Neural cell (in vitro differentiated cells): ENCODE data around the gene NFIA. TPM values are rescaled to one million over a fixed set of nuclear protein-coding genes. Genes with fewer than 3 reads are reported as not detected.

Experiments
- H2AFZ ChIP-seq: fragments of 200-600, 300-800 bp; sonication (generic), shearing (Covaris generic); 2 replicates; pipeline ENCODE4 v1.6.0; 2014; ENCODE audit warnings: low read depth, mild to moderate bottlenecking, antibody characterized with exemption, low read length, moderate library complexity
- H3F3A ChIP-seq: fragments of 200-600 bp; shearing (Covaris generic); 2 replicates; pipeline ENCODE4 v1.6.1; 2016; ENCODE audit warnings: mild to moderate bottlenecking, moderate library complexity, mixed read lengths, antibody characterized with exemption, low read length; ENCODE audit not compliant: insufficient read depth, poor library complexity, severe bottlenecking
- H3K27ac ChIP-seq: fragments of 200-600, 300-800 bp; sonication (generic), shearing (Covaris generic); 2 replicates; pipeline ENCODE4 v1.5.1; 2014; ENCODE audit warnings: mild to moderate bottlenecking, low read length, moderate library complexity
- H3K27me3 ChIP-seq: fragments of 300-800, 200-600 bp; sonication (generic), shearing (Covaris generic); 2 replicates; pipeline ENCODE4 v1.6.0; 2014; ENCODE audit warnings: mild to moderate bottlenecking, low read depth, low read length, moderate library complexity; ENCODE audit not compliant: insufficient read depth
- H3K36me3 ChIP-seq: fragments of 300-800, 200-600 bp; sonication (generic), shearing (Covaris generic); 2 replicates; pipeline ENCODE4 v1.5.1; 2014; ENCODE audit warnings: mild to moderate bottlenecking, antibody characterized with exemption, low read length, moderate library complexity; ENCODE audit not compliant: insufficient read depth
- H3K4me2 ChIP-seq: fragments of 300-800, 200-600 bp; sonication (generic), shearing (Covaris generic); 2 replicates; pipeline ENCODE4 v1.6.0; 2014; ENCODE audit warnings: mild to moderate bottlenecking, low read length
- H3K4me3 ChIP-seq: fragments of 300-800, 200-600 bp; sonication (generic), shearing (Covaris generic); 2 replicates; pipeline ENCODE4 v1.5.1; 2014; ENCODE audit warnings: mild to moderate bottlenecking, low read length, moderate library complexity
- H3K79me2 ChIP-seq: fragments of 200-600 bp; shearing (Covaris generic); replicated peaks from 2 replicates; pipeline ENCODE4 v1.6.0; 2014; ENCODE audit warnings: mild to moderate bottlenecking, low read length, moderate library complexity; ENCODE audit not compliant: insufficient read depth
- H3K9ac ChIP-seq: fragments of 300-800, 200-600 bp; sonication (generic), shearing (Covaris generic); 2 replicates; pipeline ENCODE4 v1.6.1; 2016; ENCODE audit warnings: mild to moderate bottlenecking, low read length, mixed read lengths
- H3K9me2 ChIP-seq: fragments of 200-600 bp; shearing (Covaris generic); 2 replicates; pipeline ENCODE4 v1.6.1; 2016; ENCODE audit warnings: mild to moderate bottlenecking, low read length, mixed read lengths; ENCODE audit not compliant: insufficient read depth
- H3K9me3 ChIP-seq: fragments of 200-600, 300-800 bp; sonication (generic), shearing (Covaris generic); 2 replicates; pipeline ENCODE4 v1.6.1; 2016; ENCODE audit warnings: mild to moderate bottlenecking, mixed run types, low read length, moderate library complexity, mixed read lengths
- H4K20me1 ChIP-seq: fragments of 200-600 bp; shearing (Covaris generic); 2 replicates; pipeline ENCODE4 v1.6.1; 2016; ENCODE audit warnings: mild to moderate bottlenecking, mixed run types; ENCODE audit not compliant: insufficient read depth
- EP300 ChIP-seq: fragments of 450-650 bp; conservative IDR thresholded peaks from 2 replicates; pipeline ENCODE4 v1.6.1; 2014; ENCODE audit warnings: antibody characterized with exemption, mild to moderate bottlenecking, moderate library complexity; ENCODE audit not compliant: poor library complexity, severe bottlenecking
- EZH2 ChIP-seq: fragments of 200-600, 300-800 bp; shearing (Covaris generic), sonication (generic); IDR thresholded peaks from 2 replicates; pipeline ENCODE4 v1.6.1; 2014; ENCODE audit warnings: antibody characterized with exemption, low read length, borderline replicate concordance, mild to moderate bottlenecking; ENCODE audit not compliant: insufficient read depth, poor library complexity, severe bottlenecking
- MXI1 ChIP-seq: fragments of 450-650 bp; conservative IDR thresholded peaks from 2 replicates; pipeline ENCODE4 v1.6.1; 2014; ENCODE audit warnings: antibody characterized with exemption, mild to moderate bottlenecking; ENCODE audit not compliant: poor library complexity, severe bottlenecking
- POLR2AphosphoS5 ChIP-seq: IDR thresholded peaks from 2 replicates; pipeline ENCODE4 v1.6.1; 2012
- RAD21 ChIP-seq: fragments of 450-650 bp; conservative IDR thresholded peaks from 2 replicates; pipeline ENCODE4 v1.6.1; 2014; ENCODE audit warnings: antibody characterized with exemption, mild to moderate bottlenecking, moderate library complexity
- REST ChIP-seq: IDR thresholded peaks from 2 replicates; pipeline ENCODE4 v1.6.1; 2012; ENCODE audit warnings: borderline replicate concordance
- SMC3 ChIP-seq: fragments of 450-650 bp; conservative IDR thresholded peaks from 2 replicates; pipeline ENCODE4 v1.6.1; 2014; ENCODE audit warnings: antibody characterized with exemption, mild to moderate bottlenecking, moderate library complexity; ENCODE audit not compliant: poor library complexity
- TAF1 ChIP-seq: IDR thresholded peaks from 2 replicates; pipeline ENCODE4 v1.6.1; 2012; ENCODE audit warnings: low read depth
- polyA plus RNA-seq: library from polyadenylated mRNA; depleted of rRNA; stranded (reverse); fragments of >200 nt; gene quantifications from 2 replicates; pipeline ENCODE4 v1.2.3, GENCODE V29; 2014
- TF ChIP-seq, protein P1 (sequence below): fragments of 450-650 bp; IDR thresholded peaks from 2 replicates; pipeline ENCODE4 v1.5.1; 2014; ENCODE audit warnings: antibody characterized with exemption, mild to moderate bottlenecking, moderate library complexity; ENCODE audit not compliant: poor library complexity, severe bottlenecking

NFIA gene
- polyA plus RNA-seq, 1 donor from 2014 or later, result 0.47 TPM

DNA sequence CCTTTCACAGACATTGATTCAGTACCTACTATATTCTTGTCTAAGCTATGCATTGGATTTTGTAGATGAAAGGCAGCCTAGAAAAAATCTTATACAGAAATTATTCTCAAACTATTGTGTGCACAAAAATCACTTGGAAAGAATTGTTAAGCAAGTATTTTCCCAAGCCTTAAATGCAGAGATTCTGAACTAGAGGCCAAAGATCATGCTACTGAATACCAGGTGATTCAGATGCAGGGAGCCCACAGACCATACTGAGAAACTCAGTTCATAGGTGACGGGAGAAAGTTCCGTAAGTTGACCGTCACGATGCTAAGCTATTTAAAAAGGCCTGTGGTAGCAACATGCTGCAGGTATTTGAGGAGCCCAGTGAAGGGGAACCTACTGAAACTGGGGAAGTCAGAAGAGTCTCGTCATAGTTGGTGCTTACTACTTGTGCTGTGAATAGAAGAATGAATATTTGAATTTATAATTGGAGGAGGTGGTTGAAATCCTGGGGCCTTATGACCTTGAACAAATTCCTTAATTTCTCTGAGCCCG lies 150.8 kb downstream of the NFIA start:
- Histone ChIP-seq H3K36me3 (no peaks in the 10 kb centered on the region), H4K20me1 (no peaks in the 10 kb centered on the region), H3K9me3 (no peaks in the 10 kb centered on the region), H2AFZ (no peak overlapping the region), H3K27me3 (no peaks in the 10 kb centered on the region), H3K9ac (no peak overlapping the region), H3K4me2 (no peak overlapping the region), H3K79me2 (no peaks in the 10 kb centered on the region), H3F3A (no peaks in the 10 kb centered on the region), H3K27ac (no peak overlapping the region), H3K4me3 (no peak overlapping the region), H3K9me2 (no peaks in the 10 kb centered on the region)
- TF ChIP-seq, protein P1, sequence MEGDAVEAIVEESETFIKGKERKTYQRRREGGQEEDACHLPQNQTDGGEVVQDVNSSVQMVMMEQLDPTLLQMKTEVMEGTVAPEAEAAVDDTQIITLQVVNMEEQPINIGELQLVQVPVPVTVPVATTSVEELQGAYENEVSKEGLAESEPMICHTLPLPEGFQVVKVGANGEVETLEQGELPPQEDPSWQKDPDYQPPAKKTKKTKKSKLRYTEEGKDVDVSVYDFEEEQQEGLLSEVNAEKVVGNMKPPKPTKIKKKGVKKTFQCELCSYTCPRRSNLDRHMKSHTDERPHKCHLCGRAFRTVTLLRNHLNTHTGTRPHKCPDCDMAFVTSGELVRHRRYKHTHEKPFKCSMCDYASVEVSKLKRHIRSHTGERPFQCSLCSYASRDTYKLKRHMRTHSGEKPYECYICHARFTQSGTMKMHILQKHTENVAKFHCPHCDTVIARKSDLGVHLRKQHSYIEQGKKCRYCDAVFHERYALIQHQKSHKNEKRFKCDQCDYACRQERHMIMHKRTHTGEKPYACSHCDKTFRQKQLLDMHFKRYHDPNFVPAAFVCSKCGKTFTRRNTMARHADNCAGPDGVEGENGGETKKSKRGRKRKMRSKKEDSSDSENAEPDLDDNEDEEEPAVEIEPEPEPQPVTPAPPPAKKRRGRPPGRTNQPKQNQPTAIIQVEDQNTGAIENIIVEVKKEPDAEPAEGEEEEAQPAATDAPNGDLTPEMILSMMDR, result no peak
- TF ChIP-seq EP300 (no peak), EZH2 (no peak), POLR2AphosphoS5 (no peak), SMC3 (no peak), TAF1 (no peak), RAD21 (no peak), MXI1 (no peak), REST (no peak)

DNA sequence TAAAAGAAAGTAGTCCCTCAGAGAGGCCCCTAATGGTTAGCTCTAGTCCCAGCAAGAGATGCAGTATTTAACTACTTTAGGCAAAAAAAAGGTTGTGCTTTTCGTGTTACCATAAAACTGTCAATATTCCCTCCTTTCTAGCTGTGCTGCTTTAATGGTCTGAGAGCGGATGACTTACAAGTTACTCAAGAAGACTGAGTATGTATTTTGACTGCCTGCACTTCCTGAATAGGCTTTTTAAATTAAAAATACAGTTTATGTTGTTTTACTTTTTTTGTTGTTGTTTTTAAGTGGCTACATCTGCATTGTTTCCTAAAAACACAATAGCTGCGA lies 152.2 kb downstream of the NFIA start:
- H3K4me2 ChIP-seq, result no peak overlapping the region
- no peaks in the 10 kb centered on the region for H3K79me2 ChIP-seq
- H3K4me3 ChIP-seq, result no peak overlapping the region
- H3K9ac ChIP-seq, result no peak overlapping the region
- no peaks in the 10 kb centered on the region for H4K20me1 ChIP-seq
- no peaks in the 10 kb centered on the region for H3K9me3 ChIP-seq
- H2AFZ ChIP-seq, result no peak overlapping the region
- no peaks in the 10 kb centered on the region for H3F3A ChIP-seq
- no peak for TF ChIP-seq RAD21
- TF ChIP-seq POLR2AphosphoS5, result no peak
- no peak for TF ChIP-seq REST
- no peak for TF ChIP-seq SMC3
- TF ChIP-seq MXI1, result no peak
- TF ChIP-seq EP300, result no peak
- TF ChIP-seq, protein P1, result no peak
- no peak for TF ChIP-seq EZH2
- no peaks in the 10 kb centered on the region for H3K9me2 ChIP-seq
- no peak overlapping the region for H3K27ac ChIP-seq
- no peaks in the 10 kb centered on the region for H3K36me3 ChIP-seq
- H3K27me3 ChIP-seq, result no peaks in the 10 kb centered on the region
